Stimulated activated CD8-positive, alpha-beta memory T cell treated with anti-CD3 and anti-CD28 coated beads, Interleukin-4, amount 100 ng/mL, for 24 hours (primary cell): Measurements from ENCODE around the gene CLSTN2.

Experiments
- DNase-seq: peaks from one replicate; pipeline ENCODE4 v3.0.0-alpha.2; 2020; ENCODE audit warnings: low read depth

Gene CLSTN2

DNA sequence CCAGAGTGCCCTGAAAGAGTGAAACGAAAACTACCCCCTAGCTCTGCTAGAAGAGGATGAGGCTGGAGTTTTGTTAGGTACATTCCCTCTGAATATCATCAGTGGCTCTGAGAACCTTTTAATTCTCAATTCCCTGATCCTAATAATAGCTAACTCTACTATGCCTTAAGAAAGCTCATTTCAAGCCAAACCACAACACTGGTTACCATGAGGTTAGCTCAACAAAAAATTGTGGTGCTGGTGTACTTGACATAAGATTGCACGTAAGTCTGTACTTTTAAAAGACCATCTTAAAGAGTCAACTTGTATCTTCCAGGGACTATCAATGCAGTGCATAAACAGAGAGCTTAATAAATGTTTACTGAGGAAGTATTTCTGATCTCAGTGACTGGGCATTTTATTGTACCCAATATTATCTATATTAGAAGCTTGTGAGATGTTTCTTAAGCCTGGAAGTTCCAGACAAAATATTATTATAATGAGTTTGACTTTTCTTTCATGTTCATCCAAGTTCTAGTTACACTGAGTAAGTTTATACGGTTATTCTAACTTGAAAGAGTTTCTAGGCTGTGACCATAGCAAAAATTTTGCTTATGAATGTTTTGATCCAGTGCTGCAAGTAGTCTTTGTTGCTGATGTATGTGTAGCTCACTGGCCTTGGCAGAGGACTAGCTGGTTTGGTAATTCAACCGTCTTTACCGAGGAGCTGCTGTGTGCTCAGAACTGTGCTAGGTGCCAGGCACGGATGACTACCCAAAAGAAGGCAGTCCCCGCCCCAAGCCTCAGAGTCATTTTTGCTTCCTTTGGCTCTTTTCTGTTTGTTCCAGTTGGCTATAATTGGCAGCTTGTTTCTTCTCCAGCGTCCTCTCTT lies 408.5 kb downstream of the CLSTN2 start:
- no peak for DNase-seq

- DNase-seq: no peak
Observed at GRCh38 chr3:140344082-140344454, 409.1 kb downstream of the CLSTN2 start.

- no peak for DNase-seq
Observed at GRCh38 chr3:140344601-140345205, 409.7 kb downstream of the CLSTN2 start.

DNA sequence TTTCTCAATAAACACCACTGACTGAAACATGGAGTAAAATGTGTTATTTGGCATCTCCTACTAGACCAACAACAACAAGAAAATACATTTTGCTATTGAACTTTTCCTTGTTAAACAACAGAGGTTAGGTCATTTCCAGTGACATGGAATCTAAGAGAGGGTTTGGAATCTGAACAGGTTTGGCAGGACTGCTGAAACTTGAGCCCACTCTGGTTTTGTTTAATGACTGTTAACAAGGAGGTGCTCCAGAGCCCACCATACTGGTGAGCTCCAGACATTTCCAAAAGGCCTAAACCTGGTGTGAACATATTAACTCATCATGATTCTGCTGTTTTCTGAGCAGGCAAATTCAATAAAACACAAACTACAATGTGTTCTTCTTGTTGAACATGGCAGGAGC lies 412.2 kb downstream of the CLSTN2 start:
- DNase-seq: no peak

GRCh38 chr3:140349938-140350337 lies 415.0 kb downstream of the CLSTN2 start:
- DNase-seq: no peak

DNA sequence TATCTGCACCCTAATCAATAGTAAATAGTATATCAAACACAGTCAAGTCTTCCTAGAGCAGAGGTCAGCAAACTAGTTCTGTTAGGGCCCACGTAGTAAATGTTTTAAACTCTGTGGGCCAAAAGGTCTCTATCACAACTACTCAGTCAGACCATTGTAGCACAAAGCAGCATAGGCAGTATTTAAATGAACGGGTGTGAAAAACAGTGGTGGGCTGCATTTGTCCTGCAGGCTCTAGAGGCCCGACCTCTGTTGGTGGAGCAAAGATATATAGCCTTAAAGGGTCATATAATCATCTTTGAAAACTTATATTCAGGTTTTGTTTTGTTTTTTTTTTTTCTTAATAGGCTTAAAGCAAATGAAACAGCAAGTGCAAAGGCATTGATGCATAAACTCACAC lies 416.5 kb downstream of the CLSTN2 start:
- no peak for DNase-seq

DNA sequence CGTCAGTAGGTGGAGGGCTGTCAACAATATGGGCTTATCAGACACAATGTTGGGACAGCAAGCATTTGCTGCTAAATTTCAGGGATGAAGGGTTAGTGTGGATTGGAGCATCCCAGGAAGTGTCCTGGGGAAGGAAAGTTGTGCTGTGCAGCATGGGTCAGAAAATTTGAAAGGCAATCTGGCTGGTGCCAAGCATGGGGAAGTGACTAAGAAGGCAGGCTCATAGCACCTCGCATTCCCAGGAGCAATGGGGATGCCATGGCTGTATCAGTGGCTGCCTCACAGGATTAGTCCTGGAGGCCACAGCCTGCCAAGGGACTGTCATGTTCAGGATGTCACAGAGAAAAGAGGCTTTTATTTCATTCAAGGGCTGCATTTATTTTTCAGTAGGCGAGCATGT lies 420.5 kb downstream of the CLSTN2 start:
- DNase-seq: no peak

- no peak for DNase-seq
Observed at GRCh38 chr3:140358686-140359085, 423.7 kb downstream of the CLSTN2 start.

GRCh38 chr3:140359233-140359995 lies 424.4 kb downstream of the CLSTN2 start:
- no peak for DNase-seq

DNA sequence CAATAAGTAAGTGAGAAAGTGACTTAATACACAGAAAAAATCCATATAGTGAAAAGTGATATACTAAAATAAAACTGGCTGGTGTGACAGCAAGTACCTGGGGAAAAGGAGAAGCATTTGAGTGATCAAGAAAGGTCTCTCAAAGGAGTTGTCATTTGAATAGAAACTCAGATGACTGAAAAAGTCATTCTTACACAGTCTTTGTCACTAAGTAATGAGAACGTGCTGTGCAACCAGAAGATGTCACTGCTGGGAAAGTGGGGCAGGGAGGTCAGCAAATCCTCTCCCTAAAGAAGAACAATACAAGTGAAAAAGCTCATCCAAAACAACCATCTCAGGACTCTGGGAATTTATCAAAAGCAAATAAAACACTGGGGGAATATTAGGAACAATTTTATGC lies 425.3 kb downstream of the CLSTN2 start:
- DNase-seq: no peak

DNA sequence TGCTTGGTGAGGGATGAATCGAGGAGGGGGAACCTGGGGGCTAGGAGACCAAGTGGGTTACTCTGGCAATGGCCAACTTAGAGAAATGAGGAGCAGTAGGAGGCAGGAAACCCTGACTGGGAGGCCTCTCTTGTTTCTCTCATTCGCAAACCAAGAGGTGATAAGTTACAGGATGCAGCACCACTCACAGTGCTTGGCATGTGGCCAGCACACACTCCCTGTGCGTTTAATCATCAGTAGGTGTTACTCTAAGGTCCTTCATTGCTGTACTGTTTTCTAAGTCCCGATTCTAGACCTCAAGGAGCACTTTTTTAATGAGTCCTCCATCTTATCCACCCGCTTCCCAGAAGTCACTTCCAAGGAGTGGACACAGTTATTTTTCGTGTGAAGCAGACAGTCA lies 428.8 kb downstream of the CLSTN2 start:
- no peak for DNase-seq

DNA sequence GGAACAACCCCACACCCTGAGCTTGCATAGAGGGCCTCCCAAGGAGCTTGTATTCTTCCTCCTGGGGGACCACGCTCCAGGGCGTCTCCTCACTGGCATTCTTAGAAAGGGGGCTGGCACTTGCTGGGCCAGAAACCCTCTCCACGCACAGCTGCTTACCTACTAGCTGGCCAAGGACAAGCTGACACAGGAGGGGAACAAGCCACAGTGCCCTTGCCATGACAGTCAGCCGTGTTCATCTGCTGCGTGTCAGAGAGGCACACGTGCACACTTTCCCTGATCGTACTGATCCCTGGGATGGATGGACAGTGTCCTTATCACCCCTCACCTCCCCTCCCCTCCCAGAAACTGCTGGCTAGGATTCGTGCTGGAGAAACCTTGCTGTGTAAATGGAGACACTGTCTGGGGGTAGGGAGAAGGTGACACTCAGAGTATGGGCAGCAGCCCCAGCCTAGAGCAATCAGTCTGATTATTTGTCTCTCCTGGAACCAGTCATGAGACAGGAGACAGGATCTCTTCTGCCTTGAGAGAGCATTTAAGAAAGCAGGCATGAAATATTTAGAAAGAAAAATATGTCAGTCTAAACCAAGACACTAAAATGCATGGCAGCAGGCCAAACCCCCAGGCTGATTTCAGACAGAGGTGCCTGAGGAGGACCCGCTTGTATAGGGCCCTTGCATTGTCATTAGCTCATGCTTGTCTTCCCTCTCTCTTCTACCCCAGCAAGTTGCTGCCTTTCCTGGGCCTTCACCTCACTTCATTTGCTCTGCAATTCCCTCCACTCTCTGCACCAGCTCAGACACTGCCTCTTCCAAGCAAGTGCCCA lies 431.1 kb downstream of the CLSTN2 start:
- no peak for DNase-seq

GRCh38 chr3:140368223-140368811 lies 433.3 kb downstream of the CLSTN2 start:
- no peak for DNase-seq

DNA sequence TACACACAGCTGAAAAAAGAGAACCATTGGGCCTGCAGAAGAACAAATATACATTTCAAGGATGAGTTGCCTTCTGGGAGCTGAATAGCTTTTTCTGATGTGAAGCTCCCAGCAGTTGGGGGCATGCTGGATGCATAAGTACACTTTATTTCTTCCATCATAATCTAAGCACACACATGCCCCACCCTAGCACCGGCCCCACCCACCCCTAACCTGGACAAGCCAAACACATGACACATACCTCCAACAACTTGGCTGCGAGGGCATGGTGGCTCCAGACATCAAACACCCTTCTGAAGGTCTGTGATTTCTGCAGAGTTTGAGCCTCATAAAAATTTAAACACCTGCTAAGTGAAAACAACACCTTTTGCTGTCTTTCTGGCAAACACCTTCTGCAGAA lies 435.7 kb downstream of the CLSTN2 start:
- DNase-seq: no peak

DNA sequence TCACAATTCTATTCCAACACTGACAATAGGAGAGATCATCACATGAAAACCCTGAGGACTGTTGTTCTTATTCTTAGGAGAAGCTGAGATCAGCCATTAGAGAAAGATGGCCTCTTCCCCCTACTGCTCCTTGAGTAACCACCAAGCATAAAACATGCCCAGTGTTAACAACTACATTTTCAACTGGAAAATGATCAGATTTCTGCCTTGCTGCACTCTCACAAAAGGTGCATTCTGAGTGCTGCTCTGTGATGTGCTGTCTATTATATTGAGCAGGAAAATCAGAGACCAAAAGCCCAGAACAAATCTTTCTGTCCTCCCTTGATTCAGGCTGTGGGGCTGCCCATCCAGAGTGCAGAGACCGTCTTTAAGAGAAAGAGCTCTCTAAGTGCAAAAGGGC lies 438.2 kb downstream of the CLSTN2 start:
- DNase-seq: no peak

DNA sequence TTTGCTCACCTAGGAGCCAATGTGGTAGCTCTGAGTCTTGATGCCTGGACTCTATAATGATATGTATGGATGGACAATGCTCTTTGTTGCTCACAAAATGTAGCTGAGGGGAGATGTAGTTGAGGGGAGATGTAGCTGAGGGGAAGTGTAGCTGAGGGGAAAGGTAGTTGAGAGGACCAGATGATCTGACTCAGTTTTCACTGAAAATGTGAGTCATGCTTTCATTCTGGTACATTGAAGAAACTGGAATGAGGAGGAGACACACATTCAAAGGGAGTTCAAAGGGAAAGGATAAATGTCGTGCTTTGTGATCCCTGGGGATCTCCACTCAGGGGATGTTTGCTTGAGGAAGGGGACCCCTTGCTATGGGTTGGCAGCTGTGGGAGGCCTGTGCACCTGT lies 440.0 kb downstream of the CLSTN2 start:
- no peak for DNase-seq

DNA sequence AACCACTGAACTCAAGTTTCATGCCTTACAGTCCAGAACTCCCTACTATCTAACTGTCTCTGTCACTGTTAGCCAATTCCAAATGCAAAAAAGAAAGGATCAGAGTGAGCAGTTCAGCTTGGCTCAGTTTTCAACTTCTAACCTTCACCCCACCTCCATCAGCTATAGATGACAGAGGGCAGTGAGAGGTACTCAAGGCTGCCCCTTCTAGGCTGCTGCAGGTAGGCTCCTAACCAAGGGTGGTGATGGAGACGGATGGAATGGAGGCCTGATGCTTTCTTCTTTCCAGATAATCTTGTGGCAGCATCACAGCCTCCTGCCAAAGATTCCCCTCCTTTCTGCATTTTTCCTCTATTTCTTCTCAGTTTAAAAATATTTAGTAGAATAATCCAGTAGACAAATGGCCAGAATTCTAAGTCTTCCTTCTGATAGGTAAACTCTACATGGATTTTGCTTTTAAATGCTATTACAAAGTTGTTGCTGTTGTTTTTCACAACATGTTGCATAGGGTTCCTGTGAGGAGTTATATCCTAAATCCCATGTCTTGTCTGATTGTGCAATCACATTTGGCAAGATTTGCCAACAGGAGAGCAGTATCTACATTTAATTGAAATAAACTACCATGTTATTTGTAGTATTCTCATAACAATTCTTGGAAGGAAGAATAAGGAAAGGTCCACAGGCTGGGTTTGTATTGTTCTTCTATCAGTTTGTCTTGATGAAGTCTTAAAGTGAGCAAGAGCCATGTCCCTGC lies 441.3 kb downstream of the CLSTN2 start:
- DNase-seq: no peak

- no peak for DNase-seq
Observed at GRCh38 chr3:140377644-140378043, 442.7 kb downstream of the CLSTN2 start.

DNA sequence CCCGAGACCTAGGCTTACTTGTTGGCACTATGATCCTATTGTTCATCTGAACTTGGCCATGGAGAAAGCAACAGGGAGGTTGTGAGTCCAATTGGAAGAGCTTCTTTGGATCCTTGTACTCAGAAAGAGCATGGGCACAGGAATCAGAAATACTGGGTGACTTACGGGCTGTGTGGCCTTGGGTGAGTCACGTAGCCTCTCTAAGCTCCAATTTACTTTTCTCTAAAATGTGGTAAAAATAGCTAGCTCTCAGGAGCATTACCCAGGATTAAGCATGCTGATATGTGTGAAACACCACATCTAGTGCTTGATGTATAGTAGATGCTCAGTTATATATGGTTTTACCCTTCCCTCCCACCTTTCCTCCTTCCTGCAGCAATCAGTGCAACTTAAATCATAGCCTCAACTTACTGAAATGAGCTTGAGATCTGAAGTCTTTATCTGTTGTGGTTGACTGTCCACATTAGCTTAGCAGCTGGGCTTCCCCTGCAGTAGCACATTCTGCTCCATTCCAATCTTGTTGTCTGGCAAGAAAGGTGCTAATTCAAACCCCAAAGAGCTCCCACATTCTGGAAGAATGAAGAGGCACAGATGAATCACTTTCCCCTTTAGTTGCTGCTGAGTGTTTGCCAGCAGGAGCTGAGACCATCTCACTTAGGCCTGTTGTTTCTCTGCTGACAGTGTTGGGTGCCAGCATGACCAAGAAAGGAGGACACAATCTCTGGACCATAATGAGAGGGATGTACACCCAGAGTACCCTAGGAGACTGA lies 443.8 kb downstream of the CLSTN2 start:
- DNase-seq: no peak
